Duodenal mucosa (tissue), 2 donors: ENCODE measurements around the gene GIPR.
"Not testable (repeated sequence)": the region's sequence is repeated elsewhere in the genome, so short reads cannot be mapped to it uniquely, and the experiment has no call there.

Experiments
- H3K27ac ChIP-seq: one replicate; pipeline ENCODE4 v1.7.0; 2013; ENCODE audit warnings: low read depth, low read length
- H3K27me3 ChIP-seq, 2 donors: one replicate each; pipeline ENCODE4 v1.7.0; 2013; ENCODE audit warnings: low read length in 2 of 2, control low read depth in 1 of 2; ENCODE audit not compliant: insufficient read depth in 2 of 2, control insufficient read depth in 1 of 2
- H3K36me3 ChIP-seq, 2 donors: one replicate each; pipeline ENCODE4 v1.7.0; 2013; ENCODE audit warnings: low read length in 2 of 2, control low read depth in 1 of 2; ENCODE audit not compliant: insufficient read depth in 2 of 2, control insufficient read depth in 1 of 2
- H3K4me1 ChIP-seq, 2 donors: one replicate each; pipeline ENCODE4 v1.7.0; 2013; ENCODE audit warnings: low read length in 2 of 2, control low read depth in 1 of 2; ENCODE audit not compliant: insufficient read depth in 2 of 2, control insufficient read depth in 1 of 2
- H3K4me3 ChIP-seq, 2 donors: one replicate each; pipeline ENCODE4 v1.7.0; 2013; ENCODE audit warnings: low read length in 2 of 2, low read depth in 1 of 2
- H3K9ac ChIP-seq, 2 donors: one replicate each; pipeline ENCODE4 v1.7.0; 2013; ENCODE audit warnings: low read length in 2 of 2, low read depth in 1 of 2
- H3K9me3 ChIP-seq, 2 donors: one replicate each; pipeline ENCODE4 v1.7.0; 2013; ENCODE audit warnings: low read length in 2 of 2, control low read depth in 1 of 2; ENCODE audit not compliant: control insufficient read depth in 1 of 2

Gene GIPR

DNA sequence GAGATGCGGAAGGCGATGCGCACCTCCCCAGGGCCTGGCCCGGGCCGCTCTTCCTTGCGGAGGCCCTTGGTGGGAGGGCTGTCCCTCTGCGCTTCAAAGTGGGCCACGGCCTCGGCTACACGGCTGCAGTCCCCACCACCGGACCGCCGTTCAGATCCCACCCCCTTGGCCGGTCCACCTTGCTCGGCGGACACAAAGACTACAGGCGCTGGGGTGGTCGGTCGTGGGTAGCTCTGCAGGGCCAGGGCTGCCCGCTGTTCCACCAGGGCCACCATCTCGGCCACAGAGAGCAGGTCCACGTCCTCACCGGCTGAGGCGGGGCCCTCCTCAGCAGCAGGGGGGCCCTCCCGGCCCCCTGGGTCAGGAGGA is 44.7 kb downstream of the GIPR start:
- no peak overlapping the region for H3K9ac ChIP-seq
- H3K36me3 ChIP-seq, result peaks cover 0 to 4% of the 10 kb centered on the region in 2 donors
- H3K9me3 ChIP-seq, result no peaks in the 10 kb centered on the region
- no peak overlapping the region for H3K27ac ChIP-seq
- H3K4me1 ChIP-seq, result peaks cover 9 to 11% of the 10 kb centered on the region in 2 donors
- no peaks in the 10 kb centered on the region for H3K27me3 ChIP-seq
- H3K4me3 ChIP-seq, result no peak overlapping the region

DNA sequence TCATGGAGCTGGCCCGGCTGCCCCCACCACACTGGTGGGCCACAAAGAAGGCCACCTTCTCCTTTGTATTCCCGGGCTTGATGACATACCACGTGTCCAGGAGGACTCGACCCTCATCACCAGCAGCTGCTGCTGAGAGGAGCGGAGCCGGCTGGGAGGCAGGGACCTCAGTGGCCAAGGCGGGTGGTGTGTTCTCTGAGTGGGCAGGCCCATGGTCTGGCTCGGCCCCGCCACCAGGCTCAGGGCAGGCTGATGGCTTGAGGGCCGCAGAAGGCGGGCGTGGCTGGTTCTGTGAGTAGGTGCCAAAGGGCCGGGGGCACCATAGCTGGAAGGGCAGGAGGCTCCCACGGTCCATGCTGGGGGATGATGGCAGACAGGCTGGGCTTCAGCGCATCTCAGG is 45.1 kb downstream of the GIPR start:
- Histone ChIP-seq H3K9ac (no peak overlapping the region), H3K27ac (no peak overlapping the region), H3K9me3 (no peaks in the 10 kb centered on the region), H3K4me1 (peaks cover 14 to 15% of the 10 kb centered on the region in 2 donors), H3K4me3 (no peak overlapping the region), H3K36me3 (peaks cover 0 to 4% of the 10 kb centered on the region in 2 donors), H3K27me3 (no peaks in the 10 kb centered on the region)

DNA sequence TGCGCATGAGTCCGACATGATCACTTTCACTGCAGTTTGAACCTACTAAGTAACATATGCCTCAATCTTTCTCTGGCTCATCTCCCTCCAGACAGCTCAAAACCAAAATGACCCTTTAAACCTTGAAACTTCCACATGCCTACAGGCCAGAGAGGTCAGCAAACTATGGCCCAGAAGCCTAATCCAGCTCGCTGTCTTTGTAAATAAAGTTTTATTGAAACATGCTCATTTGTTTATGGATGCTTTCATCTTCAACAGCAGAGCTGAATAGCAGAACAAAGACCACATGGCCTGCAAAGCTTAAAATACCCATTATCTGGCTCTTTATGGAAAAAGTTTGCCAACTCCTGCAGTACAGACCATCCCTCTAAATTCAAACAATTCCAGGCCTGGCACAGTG is 47.1 kb downstream of the GIPR start:
- Histone ChIP-seq H3K4me1 (peaks cover 18 to 19% of the 10 kb centered on the region in 2 donors), H3K27ac (no peak overlapping the region)

DNA sequence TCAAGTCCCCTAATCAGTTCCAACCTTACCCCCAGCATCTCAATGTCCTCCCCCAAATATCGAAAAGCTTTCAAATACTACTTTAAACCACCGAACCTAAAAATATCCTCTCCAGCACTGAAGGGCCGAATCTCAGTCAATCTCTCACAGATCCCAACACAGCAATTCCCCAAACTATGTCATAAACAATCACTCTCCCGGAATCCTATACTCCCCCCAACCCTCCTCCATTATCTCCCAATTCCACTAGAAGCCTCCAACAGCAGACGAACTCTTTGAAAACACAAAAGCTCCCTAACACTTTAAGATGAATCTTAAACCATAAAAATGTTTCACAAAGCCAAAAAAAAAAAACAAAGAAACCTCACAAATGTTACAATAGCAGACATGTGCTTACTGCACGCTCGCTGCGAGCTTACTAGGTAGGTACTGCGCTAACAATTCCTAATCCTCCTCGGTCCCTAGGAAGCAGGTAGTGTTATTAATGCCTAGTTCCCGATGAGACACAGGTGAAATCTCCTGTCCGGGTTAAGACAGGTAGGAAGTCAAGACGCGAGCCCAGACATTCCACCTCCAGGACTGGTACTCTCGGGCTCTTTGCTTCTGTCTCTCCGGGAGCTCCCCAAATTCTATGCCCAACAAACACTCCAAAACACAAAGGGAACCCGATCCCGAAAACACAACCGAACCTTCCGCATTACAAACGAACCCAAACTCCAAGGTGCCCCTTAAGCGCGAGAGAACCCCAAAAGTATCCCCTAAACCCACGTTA is 48.5 kb downstream of the GIPR start:
- Histone ChIP-seq H3K4me1 (peaks cover 19 to 21% of the 10 kb centered on the region in 2 donors), H3K36me3 (peaks cover 0 to 4% of the 10 kb centered on the region in 2 donors), H3K4me3 (peak overlapping the region; percentile 79 to 90), H3K27me3 (no peaks in the 10 kb centered on the region), H3K9me3 (no peaks in the 10 kb centered on the region), H3K9ac (peak overlapping the region; percentile 96 to 99), H3K27ac (peak overlapping the region; percentile 70)

More for the DNA sequence above, 47.1 kb downstream of the GIPR start:
- Histone ChIP-seq H3K4me3 (no peak overlapping the region), H3K9me3 (no peaks in the 10 kb centered on the region), H3K36me3 (peaks cover 0 to 4% of the 10 kb centered on the region in 2 donors), H3K27me3 (no peaks in the 10 kb centered on the region), H3K9ac (no peak overlapping the region)

DNA sequence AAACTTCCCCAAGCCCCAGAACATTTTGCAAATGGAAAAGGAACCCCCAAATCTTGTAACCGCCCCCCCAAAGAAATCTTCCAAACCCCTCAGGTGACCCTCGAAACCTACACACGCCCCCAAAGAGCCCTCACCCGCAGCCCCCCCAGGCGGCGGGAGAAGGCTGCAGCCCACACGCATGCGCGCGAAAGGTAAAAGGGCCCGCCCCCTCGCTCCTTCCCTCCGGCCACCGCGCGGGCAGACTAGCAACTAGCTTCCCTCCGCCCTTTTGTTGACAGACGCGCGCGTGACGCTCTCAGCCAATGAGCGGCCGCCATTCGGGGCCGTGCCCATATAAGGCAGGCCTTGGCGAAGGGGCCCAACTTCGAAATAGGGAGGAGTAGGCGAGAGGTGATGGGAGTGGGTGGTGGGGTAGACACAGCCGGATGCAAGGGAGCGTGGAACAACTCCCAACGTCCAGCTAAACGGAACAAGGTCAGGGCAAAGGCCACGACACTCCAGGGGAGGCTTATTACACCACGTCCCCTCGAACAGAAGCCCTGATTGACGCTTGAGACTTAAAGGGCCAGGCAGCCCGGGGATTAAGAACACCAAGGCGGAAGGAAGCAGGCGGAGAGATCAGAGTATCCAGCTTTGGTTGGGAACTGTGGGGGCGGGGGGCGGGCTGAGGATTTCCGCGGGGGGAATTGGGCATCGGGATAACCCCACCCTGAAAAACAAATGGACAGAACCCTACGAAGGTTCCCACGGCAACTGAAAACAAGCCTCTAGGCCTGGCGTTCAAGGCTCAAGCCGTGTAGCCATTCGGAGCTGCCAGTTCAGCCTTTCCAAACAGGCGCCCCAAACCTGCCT is 49.3 kb downstream of the GIPR start:
- no peaks in the 10 kb centered on the region for H3K36me3 ChIP-seq
- H3K27me3 ChIP-seq, result no peaks in the 10 kb centered on the region
- peaks cover 22 to 25% of the 10 kb centered on the region in 2 donors for H3K4me1 ChIP-seq
- peak overlapping the region; percentile 79 to 90 for H3K4me3 ChIP-seq
- H3K9me3 ChIP-seq, result no peaks in the 10 kb centered on the region
- peak overlapping the region; percentile 96 to 99 for H3K9ac ChIP-seq
- peak overlapping the region; percentile 90 for H3K27ac ChIP-seq

DNA sequence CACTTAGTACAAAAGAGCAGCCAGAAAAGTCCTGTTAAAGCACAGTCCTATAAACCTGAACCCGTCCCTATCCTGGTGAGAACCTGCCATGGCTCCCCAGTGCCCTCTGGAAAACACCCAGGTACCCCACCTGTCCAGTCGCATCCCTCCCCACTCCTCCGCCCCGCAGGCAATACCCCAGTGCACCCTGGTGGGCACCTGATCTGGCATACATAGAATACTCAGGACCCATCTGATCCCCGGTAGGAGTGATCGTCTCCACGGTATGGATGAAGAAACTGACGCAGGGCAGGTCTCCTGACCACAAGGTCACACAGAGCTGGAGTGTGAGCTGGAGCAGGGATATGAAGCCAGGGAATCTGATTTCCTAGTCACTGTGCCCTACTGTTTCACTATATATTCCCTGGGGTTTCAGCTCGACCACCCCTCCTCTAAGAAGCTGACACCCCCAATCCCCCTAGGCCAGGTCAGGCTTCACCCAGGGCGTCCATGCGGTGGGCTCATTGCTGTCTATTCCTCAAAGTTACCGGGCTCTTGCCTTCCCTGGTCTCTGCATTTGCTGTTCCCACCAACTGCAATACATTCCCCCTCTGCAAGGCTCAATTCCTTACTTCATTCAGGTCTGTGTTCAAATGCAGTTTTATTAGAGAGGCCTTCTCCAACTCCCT is 50.1 kb downstream of the GIPR start:
- H3K4me3 ChIP-seq, result peak overlapping the region; percentile 64 to 90
- peaks cover 22 to 25% of the 10 kb centered on the region in 2 donors for H3K4me1 ChIP-seq
- H3K36me3 ChIP-seq, result peaks cover 0 to 2% of the 10 kb centered on the region in 2 donors
- H3K9ac ChIP-seq, result peak overlapping the region; percentile 78 to 89
- H3K27ac ChIP-seq, result peak overlapping the region; percentile 90
- no peaks in the 10 kb centered on the region for H3K9me3 ChIP-seq
- no peaks in the 10 kb centered on the region for H3K27me3 ChIP-seq

DNA sequence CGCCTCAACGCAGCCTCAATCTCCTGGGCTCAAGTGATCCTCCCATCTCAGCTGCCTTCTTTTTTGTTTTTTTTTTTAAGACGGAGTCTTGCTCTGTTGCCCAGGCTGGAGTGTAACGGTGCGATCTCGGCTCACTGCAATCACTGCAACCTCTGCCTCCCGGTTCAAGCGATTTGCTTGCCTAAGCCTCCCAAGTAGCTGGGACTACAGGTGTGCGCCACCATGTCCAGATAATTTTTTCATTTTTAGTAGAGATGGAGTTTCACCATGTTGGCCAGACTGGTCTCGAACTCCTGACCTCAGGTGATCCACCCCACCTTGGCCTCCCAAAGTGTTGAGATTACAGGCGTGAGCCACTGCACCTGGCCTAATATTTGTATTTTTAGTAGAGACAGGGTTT is 52.0 kb downstream of the GIPR start:
- not testable (repeated sequence) for H3K27ac ChIP-seq, H3K9me3 ChIP-seq, H3K27me3 ChIP-seq, H3K4me3 ChIP-seq, H3K9ac ChIP-seq, H3K36me3 ChIP-seq
- H3K4me1 ChIP-seq, result peaks cover 22 to 25% of the 10 kb centered on the region in 2 donors

DNA sequence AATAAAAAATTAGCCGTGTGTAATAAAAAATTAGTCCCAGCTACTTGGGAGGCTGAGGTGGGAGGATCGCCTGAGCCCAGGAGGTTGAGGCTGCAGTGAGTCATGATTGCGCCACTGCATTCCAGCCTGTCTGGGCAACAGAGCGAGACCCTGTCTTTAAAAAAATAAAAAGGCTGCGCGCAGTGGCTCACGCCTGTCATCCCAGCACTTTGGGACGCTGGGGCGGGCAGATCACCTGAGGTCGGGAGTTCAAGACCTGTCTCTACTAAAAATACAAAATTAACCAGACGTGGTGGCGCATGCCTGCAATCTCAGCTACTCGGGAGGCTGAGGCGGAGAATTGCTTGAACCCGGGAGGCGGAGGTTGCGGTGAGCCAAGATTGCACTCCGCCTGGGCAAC is 60.7 kb downstream of the GIPR start:
- H3K9me3 ChIP-seq, H3K9ac ChIP-seq, H3K4me1 ChIP-seq: not testable (repeated sequence)

DNA sequence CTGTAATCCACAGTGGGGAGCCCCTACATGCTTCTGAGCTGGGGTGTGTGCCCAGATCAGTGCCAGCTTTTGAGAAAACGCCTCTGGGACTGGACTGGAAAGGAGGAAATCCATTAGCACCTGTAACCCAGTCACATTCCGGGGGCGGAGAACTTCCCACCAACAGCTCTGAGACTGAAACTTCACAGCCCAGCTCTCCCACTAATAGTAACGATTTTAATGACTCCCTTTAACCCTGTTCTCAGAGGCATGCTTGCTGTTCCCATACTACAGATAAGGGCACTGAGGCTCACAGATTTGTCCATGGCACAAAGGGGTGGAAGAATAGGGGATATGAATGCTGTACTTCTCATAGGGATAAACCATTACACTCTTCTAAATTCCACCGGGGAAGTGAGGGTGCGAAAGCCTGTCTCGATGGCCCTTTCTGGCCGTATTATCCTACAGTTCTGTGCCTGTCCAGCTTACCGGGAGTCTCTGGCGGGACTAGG is 61.8 kb downstream of the GIPR start:
- H3K27ac ChIP-seq, result no peak overlapping the region
- H3K9me3 ChIP-seq, result no peaks in the 10 kb centered on the region
- H3K4me3 ChIP-seq, result peak overlapping the region; percentile 90 to 95
- peak overlapping the region; percentile 61 to 98 for H3K9ac ChIP-seq
- no peaks in the 10 kb centered on the region for H3K27me3 ChIP-seq
- H3K36me3 ChIP-seq, result no peaks in the 10 kb centered on the region
- H3K4me1 ChIP-seq, result peaks cover 4 to 9% of the 10 kb centered on the region in 2 donors

More for the DNA sequence above, 60.7 kb downstream of the GIPR start:
- H3K36me3 ChIP-seq, H3K27me3 ChIP-seq, H3K27ac ChIP-seq, H3K4me3 ChIP-seq: not testable (repeated sequence)
